KMS-11 (cell line): ENCODE measurements around the gene LCN1.

ENCODE experiments used
- H2AFZ ChIP-seq: fragments of 200-600 bp; sonication (generic); 2 replicates; pipeline ENCODE4 v1.6.1; 2016; ENCODE audit warnings: antibody characterized with exemption, mixed run types, low read depth
- H3K27ac ChIP-seq: fragments of 200-600 bp; sonication (generic); 2 replicates; pipeline ENCODE4 v1.6.1; 2016; ENCODE audit warnings: mild to moderate bottlenecking, mixed run types
- H3K27me3 ChIP-seq: fragments of 200-600 bp; sonication (generic); 2 replicates; pipeline ENCODE4 v1.6.1; 2017; ENCODE audit warnings: mild to moderate bottlenecking, low read depth, mixed run types, moderate library complexity; ENCODE audit not compliant: insufficient read depth
- H3K36me3 ChIP-seq: fragments of 200-600 bp; sonication (generic); 2 replicates; pipeline ENCODE4 v1.6.1; 2017; ENCODE audit warnings: mild to moderate bottlenecking, mixed run types; ENCODE audit not compliant: insufficient read depth
- H3K4me1 ChIP-seq: fragments of 200-600 bp; sonication (generic); 2 replicates; pipeline ENCODE4 v1.6.1; 2016; ENCODE audit warnings: mild to moderate bottlenecking, low read depth, mixed run types; ENCODE audit not compliant: poor library complexity, severe bottlenecking
- H3K4me2 ChIP-seq: fragments of 200-600 bp; sonication (generic); 2 replicates; pipeline ENCODE4 v1.7.0; 2016; ENCODE audit warnings: mild to moderate bottlenecking, mixed run types
- H3K4me3 ChIP-seq: fragments of 200-600 bp; sonication (generic); IDR thresholded peaks from 2 replicates; pipeline ENCODE4 v1.6.1; 2017; ENCODE audit warnings: low read depth, low read length, mixed read lengths; ENCODE audit not compliant: insufficient read depth
- H3K79me2 ChIP-seq: fragments of 200-600 bp; sonication (generic); 2 replicates; pipeline ENCODE4 v1.6.1; 2016; ENCODE audit warnings: low read depth, mixed run types; ENCODE audit not compliant: insufficient read depth
- H3K9ac ChIP-seq: fragments of 200-600 bp; sonication (generic); 2 replicates; pipeline ENCODE4 v1.6.1; 2016; ENCODE audit warnings: mild to moderate bottlenecking, mixed run types
- H4K20me1 ChIP-seq: fragments of 200-600 bp; sonication (generic); 2 replicates; pipeline ENCODE4 v1.6.1; 2016; ENCODE audit warnings: mild to moderate bottlenecking, mixed run types; ENCODE audit not compliant: insufficient read depth
- TF ChIP-seq, protein P1 (sequence below): fragments of 200-600 bp; sonication (generic); conservative IDR thresholded peaks from 2 replicates; pipeline ENCODE4 v1.6.1; 2017; ENCODE audit warnings: low read depth, mild to moderate bottlenecking, antibody characterized with exemption, low read length, moderate library complexity, mixed read lengths

Gene LCN1

DNA sequence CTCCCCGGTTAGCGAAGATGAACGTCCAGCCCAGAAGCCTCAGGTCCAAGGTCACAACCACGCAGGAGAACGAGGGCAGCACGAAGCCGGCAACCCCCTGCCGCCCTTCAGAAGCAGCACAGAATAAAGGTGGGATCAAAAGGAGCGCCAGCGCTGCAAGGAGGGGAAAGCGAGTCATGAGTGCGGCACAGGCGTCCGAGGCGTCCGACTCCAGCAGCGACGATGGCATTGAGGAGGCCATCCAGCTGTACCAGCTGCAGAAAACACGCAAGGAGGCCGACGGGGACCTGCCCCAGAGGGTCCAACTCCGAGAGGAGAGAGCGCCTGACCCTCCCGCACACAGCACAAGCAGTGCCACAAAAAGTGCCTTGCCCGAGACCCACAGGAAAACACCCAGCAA is 35.9 kb upstream of the LCN1 start:
- H3K36me3 ChIP-seq = no peaks in the 10 kb centered on the region
- TF ChIP-seq, protein P1, sequence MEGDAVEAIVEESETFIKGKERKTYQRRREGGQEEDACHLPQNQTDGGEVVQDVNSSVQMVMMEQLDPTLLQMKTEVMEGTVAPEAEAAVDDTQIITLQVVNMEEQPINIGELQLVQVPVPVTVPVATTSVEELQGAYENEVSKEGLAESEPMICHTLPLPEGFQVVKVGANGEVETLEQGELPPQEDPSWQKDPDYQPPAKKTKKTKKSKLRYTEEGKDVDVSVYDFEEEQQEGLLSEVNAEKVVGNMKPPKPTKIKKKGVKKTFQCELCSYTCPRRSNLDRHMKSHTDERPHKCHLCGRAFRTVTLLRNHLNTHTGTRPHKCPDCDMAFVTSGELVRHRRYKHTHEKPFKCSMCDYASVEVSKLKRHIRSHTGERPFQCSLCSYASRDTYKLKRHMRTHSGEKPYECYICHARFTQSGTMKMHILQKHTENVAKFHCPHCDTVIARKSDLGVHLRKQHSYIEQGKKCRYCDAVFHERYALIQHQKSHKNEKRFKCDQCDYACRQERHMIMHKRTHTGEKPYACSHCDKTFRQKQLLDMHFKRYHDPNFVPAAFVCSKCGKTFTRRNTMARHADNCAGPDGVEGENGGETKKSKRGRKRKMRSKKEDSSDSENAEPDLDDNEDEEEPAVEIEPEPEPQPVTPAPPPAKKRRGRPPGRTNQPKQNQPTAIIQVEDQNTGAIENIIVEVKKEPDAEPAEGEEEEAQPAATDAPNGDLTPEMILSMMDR = no peak
- H3K27me3 ChIP-seq = peaks cover 13% of the 10 kb centered on the region; the same call in 1 of the 2 replicates
- H3K4me3 ChIP-seq = no peak overlapping the region
- H2AFZ ChIP-seq = no peak overlapping the region
- H3K79me2 ChIP-seq = no peaks in the 10 kb centered on the region
- no peaks in the 10 kb centered on the region for H4K20me1 ChIP-seq
- no peak overlapping the region for H3K4me2 ChIP-seq
- no peak overlapping the region for H3K27ac ChIP-seq
- no peaks in the 10 kb centered on the region for H3K4me1 ChIP-seq
- H3K9ac ChIP-seq = no peak overlapping the region

DNA sequence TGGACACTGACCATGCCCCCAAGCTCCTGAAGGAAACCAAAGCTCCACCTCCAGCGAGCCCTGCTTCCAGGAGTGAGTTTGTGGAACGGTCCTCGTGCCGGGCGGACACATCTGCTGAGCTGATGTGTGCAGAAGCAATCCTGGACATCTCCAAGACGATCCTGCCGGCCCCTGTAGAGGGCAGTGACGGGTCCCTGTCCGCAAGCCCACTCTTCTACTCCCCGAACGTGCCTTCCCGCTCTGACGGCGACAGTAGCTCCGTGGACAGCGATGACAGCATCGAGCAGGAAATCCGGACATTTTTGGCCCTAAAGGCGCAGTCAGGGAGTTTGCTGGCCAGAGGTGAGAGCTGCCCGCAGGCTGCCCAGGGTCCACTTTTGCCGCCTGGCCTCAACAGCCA is 35.4 kb upstream of the LCN1 start:
- no peaks in the 10 kb centered on the region for H4K20me1 ChIP-seq
- no peak overlapping the region for H3K9ac ChIP-seq
- TF ChIP-seq, protein P1 = no peak
- H3K4me3 ChIP-seq = no peak overlapping the region
- no peaks in the 10 kb centered on the region for H3K36me3 ChIP-seq
- no peak overlapping the region for H3K27ac ChIP-seq
- no peaks in the 10 kb centered on the region for H3K4me1 ChIP-seq
- peaks cover 14% of the 10 kb centered on the region; the same call in 1 of the 2 replicates for H3K27me3 ChIP-seq
- no peaks in the 10 kb centered on the region for H3K79me2 ChIP-seq
- H2AFZ ChIP-seq = no peak overlapping the region
- H3K4me2 ChIP-seq = no peak overlapping the region

DNA sequence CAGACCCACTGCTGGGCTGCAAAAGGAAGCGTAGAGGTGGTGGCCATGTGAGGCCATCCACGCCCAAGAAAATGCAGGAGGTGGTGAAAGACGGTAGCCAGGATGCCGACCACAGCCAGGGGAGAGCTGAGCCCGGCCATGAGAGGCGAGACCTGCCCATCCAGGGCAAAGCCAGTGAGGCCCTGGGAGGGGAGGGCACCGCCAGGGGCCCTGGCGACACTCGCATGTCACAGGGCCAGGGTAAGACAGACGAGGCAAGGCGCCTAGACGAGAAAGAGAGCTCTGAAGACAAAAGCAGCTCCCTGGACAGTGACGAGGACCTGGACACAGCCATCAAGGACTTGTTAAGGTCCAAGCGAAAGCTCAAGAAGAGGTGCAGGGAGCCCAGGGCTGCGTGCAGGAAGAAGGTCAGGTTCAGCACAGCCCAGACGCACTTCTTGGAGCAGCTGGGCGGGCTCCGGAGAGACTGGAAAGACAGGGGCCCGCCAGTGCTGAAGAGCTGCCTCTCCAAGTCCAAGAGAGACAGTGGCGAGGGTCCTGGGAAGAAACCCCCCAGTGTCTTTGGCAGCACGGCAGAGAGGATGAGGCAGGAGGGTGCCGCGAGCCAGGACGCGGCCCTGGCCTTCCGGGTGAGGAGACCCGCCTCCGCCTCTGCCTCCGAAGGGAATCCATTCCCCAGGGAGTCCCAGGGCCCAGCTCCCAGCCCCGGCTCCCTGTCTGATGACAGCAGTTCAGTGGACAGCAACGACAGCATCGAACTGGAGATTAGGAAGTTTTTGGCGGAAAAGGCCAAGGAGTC is 34.8 kb upstream of the LCN1 start:
- no peak overlapping the region for H3K4me2 ChIP-seq
- no peak overlapping the region for H3K27ac ChIP-seq
- no peaks in the 10 kb centered on the region for H3K79me2 ChIP-seq
- H3K9ac ChIP-seq = no peak overlapping the region
- peaks cover 12% of the 10 kb centered on the region; the same call in 1 of the 2 replicates for H3K27me3 ChIP-seq
- no peaks in the 10 kb centered on the region for H4K20me1 ChIP-seq
- H3K4me1 ChIP-seq = no peaks in the 10 kb centered on the region
- no peak overlapping the region for H2AFZ ChIP-seq
- H3K4me3 ChIP-seq = no peak overlapping the region
- TF ChIP-seq, protein P1 = no peak
- no peaks in the 10 kb centered on the region for H3K36me3 ChIP-seq

DNA sequence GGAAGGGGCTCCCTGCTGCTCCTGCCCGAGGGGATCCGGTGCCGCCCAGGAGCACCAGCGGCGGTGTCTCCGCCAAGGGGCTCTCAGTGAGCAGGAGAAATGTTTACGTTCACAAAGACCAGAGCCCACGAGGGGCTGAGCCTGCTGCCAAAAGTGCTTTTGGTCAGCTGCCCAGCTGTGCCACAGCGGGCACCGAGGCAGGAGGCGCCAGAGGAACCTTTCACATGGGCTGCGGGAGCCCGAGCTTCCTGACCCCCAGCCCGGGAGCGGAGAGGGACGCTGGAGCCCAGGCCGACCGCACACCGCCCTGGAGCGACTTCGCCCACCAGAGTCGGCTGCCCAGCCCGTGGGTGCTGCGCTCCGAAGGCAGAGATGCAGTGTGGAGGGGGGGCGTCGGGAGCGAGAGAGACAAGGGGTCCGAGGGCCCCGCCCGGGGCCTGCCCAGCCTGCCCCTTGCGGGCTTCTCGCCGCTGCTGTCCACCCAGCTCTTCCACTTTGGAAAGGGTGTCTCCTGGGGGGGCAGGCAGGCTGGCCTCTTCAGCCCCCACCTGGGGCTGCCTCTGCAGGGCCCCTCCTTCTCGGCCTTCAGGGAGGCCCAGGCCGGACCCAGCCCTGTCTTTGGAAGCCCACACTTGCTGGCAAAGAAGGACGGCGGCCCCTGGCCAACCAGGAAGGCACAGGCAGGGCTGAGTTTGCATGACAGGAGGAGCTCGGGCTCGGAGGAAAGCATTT is 33.8 kb upstream of the LCN1 start:
- Histone ChIP-seq H3K4me3 (no peak overlapping the region), H3K79me2 (no peaks in the 10 kb centered on the region), H4K20me1 (no peaks in the 10 kb centered on the region), H3K27me3 (peaks cover 19% of the 10 kb centered on the region; the same call in 1 of the 2 replicates), H2AFZ (no peak overlapping the region), H3K4me1 (no peaks in the 10 kb centered on the region), H3K27ac (no peak overlapping the region), H3K36me3 (no peaks in the 10 kb centered on the region), H3K4me2 (no peak overlapping the region), H3K9ac (no peak overlapping the region)
- TF ChIP-seq, protein P1 = no peak
